ENCODE data around the gene GRPEL1. TPM values are rescaled to one million over a fixed set of nuclear protein-coding genes. Genes with fewer than 3 reads are reported as not detected.

Gene GRPEL1
- total and polyA plus RNA-seq, 2 of the 13 experiments (the other 11 are each of a cell fraction or from before 2014, with no cell fraction given) = 32.3 to 141 TPM

- TF ChIP-seq DBP (CRISPR knock-in tag; IDR thresholded peaks at IDR 0.05; ENCODE audit: not compliant biosample characterization) = no peak
- TF ChIP-seq CREM (IDR thresholded peaks at IDR 0.05) = peak; percentile 32; the same call in 1 of the 2 replicates
- no peak for TF ChIP-seq CREM (CRISPR knock-in tag; IDR thresholded peaks at IDR 0.05)
- TF ChIP-seq CREB1 (IDR thresholded peaks at IDR 0.05) = no peak
- no peak for TF ChIP-seq CREB1 (CRISPR knock-in tag; IDR thresholded peaks at IDR 0.05)
- 0 out of 2 replicates have a peak, but pooled peaks have one; percentile 24 for TF ChIP-seq CCDC6 (CRISPR knock-in tag; IDR thresholded peaks at IDR 0.05)
- peak; percentile 29; the same call in 1 of the 2 replicates for TF ChIP-seq MIER2 (CRISPR knock-in tag; IDR thresholded peaks at IDR 0.05)
- no peak for TF ChIP-seq THAP8 (CRISPR knock-in tag; IDR thresholded peaks at IDR 0.05; ENCODE audit: borderline replicate concordance)
- peak; percentile 57 for TF ChIP-seq AGO2 (optimal IDR thresholded peaks at IDR 0.05; ENCODE audit: low read depth, low read length)
- peak; percentile 61 for TF ChIP-seq NRL (CRISPR knock-in tag; IDR thresholded peaks at IDR 0.05; ENCODE audit: borderline replicate concordance)
- TF ChIP-seq ZNF546 (CRISPR knock-in tag; conservative IDR thresholded peaks at IDR 0.05) = peak; percentile 82
- no peak for TF ChIP-seq ARNT2 (CRISPR knock-in tag; IDR thresholded peaks at IDR 0.05; ENCODE audit: low read depth)
- peak; percentile 75 for TF ChIP-seq ZSCAN25 (CRISPR knock-in tag; IDR thresholded peaks at IDR 0.05)
- TF ChIP-seq ZNF784 (CRISPR knock-in tag; IDR thresholded peaks at IDR 0.05; ENCODE audit: borderline replicate concordance) = peak; percentile 71; the same call in 1 of the 2 replicates
- TF ChIP-seq ZNF251 (CRISPR knock-in tag; IDR thresholded peaks at IDR 0.05) = no peak
- TF ChIP-seq ISX (CRISPR knock-in tag; conservative IDR thresholded peaks at IDR 0.05) = no peak
- no peak for TF ChIP-seq HNRNPUL1 (IDR thresholded peaks at IDR 0.05; ENCODE audit: low read depth, low read length)
- TF ChIP-seq TMF1 (CRISPR knock-in tag; IDR thresholded peaks at IDR 0.05; ENCODE audit: low read depth) = no peak; the same call in 1 of the 2 replicates
- no peak for TF ChIP-seq SKI (IDR thresholded peaks at IDR 0.05; ENCODE audit: partially characterized antibody)
- no peak for TF ChIP-seq TRAFD1 (CRISPR knock-in tag; IDR thresholded peaks at IDR 0.05; ENCODE audit: borderline replicate concordance)
- no peak for TF ChIP-seq SRSF1 (optimal IDR thresholded peaks at IDR 0.05; ENCODE audit: low read depth, low read length)
- no peak for TF ChIP-seq SP5 (CRISPR knock-in tag; IDR thresholded peaks at IDR 0.05; ENCODE audit: borderline replicate concordance, low read depth)
- no peak for TF ChIP-seq ZNF746 (CRISPR knock-in tag; IDR thresholded peaks at IDR 0.05)
- TF ChIP-seq ZNF160 (CRISPR knock-in tag; IDR thresholded peaks at IDR 0.05) = peak; percentile 58; the same call in 1 of the 2 replicates
- peak; percentile 44; the same call in 1 of the 2 replicates for TF ChIP-seq ZZZ3 (CRISPR knock-in tag; IDR thresholded peaks at IDR 0.05; ENCODE audit: borderline replicate concordance)
- TF ChIP-seq SNAPC5 (CRISPR knock-in tag; IDR thresholded peaks at IDR 0.05; ENCODE audit: borderline replicate concordance) = no peak
These were observed 33.4 kb downstream of the GRPEL1 start (continued) for GRCh38 chr4:7034262-7035081.

Data from HepG2 (cell line).